Activated CD4-positive, CD25-positive, alpha-beta regulatory T cell (primary cell): ENCODE data around the gene MTHFD1L.

Source experiments
- DNase-seq, 4 experiments: peaks; one replicate each; lab custom pipeline; 2025; lab: John Stamatoyannopoulos, UW

MTHFD1L gene

GRCh38 chr6:150898399-150899170 is 33.1 kb downstream of the MTHFD1L start:
- no peak for DNase-seq

GRCh38 chr6:150899231-150899630 is 33.7 kb downstream of the MTHFD1L start:
- DNase-seq, result no peak

- DNase-seq, result no peak
Measured at GRCh38 chr6:150900049-150900448, 34.5 kb downstream of the MTHFD1L start.

GRCh38 chr6:150902142-150902776 is 36.8 kb downstream of the MTHFD1L start:
- DNase-seq, result no peak

GRCh38 chr6:150905769-150906168 is 40.3 kb downstream of the MTHFD1L start:
- DNase-seq, result no peak

- DNase-seq, result no peak
Measured at GRCh38 chr6:150906641-150907326, 41.3 kb downstream of the MTHFD1L start.

- no peak for DNase-seq
Measured at GRCh38 chr6:150907383-150907782, 41.9 kb downstream of the MTHFD1L start.

- no peak for DNase-seq
Measured at GRCh38 chr6:150908901-150909300, 43.4 kb downstream of the MTHFD1L start.

GRCh38 chr6:150910561-150910960 is 45.1 kb downstream of the MTHFD1L start:
- DNase-seq, result no peak

- no peak for DNase-seq
Measured at GRCh38 chr6:150914372-150914771, 48.9 kb downstream of the MTHFD1L start.

- DNase-seq, result no peak
Measured at GRCh38 chr6:150915131-150915879, 49.8 kb downstream of the MTHFD1L start.

- DNase-seq, result no peak
Measured at GRCh38 chr6:150915880-150916265, 50.4 kb downstream of the MTHFD1L start.

GRCh38 chr6:150919938-150920337 is 54.4 kb downstream of the MTHFD1L start:
- DNase-seq, result no peak

- DNase-seq, result no peak
Measured at GRCh38 chr6:150922137-150922536, 56.6 kb downstream of the MTHFD1L start.

- no peak for DNase-seq
Measured at GRCh38 chr6:150924808-150925589, 59.5 kb downstream of the MTHFD1L start.

GRCh38 chr6:150925590-150925928 is 60.1 kb downstream of the MTHFD1L start:
- DNase-seq, result no peak

- no peak for DNase-seq
Measured at GRCh38 chr6:150925976-150926375, 60.5 kb downstream of the MTHFD1L start.

- DNase-seq, result no peak
Measured at GRCh38 chr6:150928882-150929281, 63.4 kb downstream of the MTHFD1L start.

GRCh38 chr6:150929416-150929815 is 63.9 kb downstream of the MTHFD1L start:
- no peak for DNase-seq

- no peak for DNase-seq
Measured at GRCh38 chr6:150930841-150931240, 65.3 kb downstream of the MTHFD1L start.

- no peak for DNase-seq
Measured at GRCh38 chr6:150931405-150931804, 65.9 kb downstream of the MTHFD1L start.

GRCh38 chr6:150932996-150933395 is 67.5 kb downstream of the MTHFD1L start:
- no peak for DNase-seq
